GM18909 (cell line): ENCODE results near the gene FYB1.

Source experiments
- ATAC-seq: cut with Tn5 transposase; IDR thresholded peaks from one replicate; pipeline ENCODE4 v1.9.1; 2021; ENCODE audit warnings: mild to moderate bottlenecking; ENCODE audit not compliant: unreplicated experiment, poor library complexity

The FYB1 gene

DNA sequence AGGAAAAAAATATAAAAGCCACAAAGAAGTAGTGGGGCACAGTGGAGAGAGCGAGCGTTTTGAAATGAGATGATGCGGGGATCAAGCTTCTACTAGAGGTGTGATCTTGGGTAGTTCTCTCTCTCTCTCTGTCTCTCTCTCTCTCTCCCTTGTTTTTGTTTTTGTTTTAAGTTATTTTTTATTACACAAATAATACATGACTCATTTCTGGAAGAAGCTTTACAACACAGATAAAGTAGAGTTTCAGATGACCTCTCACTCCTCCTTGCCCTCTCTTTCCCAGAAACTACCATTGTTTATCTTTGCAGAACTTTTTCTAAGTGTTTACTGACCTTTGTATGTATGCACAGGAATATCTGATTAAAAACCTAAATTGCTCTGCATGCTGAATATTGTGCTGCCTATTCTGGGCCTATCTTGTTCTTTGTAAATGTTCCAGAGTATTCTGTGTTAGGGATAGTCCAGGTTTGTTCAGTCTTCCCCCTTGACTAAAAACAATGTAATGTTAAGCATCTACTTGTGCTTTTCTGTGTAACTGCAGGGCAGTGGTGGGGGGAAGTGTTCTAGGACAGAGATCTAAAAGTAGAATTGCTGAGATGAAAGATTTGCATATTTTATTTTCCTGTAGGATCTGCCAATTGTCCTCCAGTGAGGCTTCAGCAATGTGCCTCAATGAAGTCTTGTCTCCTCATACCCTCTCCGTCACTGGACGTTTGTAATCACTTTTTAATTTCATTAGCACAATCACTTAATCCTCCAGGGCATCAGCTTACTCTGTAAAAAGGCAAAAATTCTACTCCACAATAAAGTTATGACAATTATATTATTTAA is 52.0 kb downstream of the FYB1 start:
- ATAC-seq = no peak

DNA sequence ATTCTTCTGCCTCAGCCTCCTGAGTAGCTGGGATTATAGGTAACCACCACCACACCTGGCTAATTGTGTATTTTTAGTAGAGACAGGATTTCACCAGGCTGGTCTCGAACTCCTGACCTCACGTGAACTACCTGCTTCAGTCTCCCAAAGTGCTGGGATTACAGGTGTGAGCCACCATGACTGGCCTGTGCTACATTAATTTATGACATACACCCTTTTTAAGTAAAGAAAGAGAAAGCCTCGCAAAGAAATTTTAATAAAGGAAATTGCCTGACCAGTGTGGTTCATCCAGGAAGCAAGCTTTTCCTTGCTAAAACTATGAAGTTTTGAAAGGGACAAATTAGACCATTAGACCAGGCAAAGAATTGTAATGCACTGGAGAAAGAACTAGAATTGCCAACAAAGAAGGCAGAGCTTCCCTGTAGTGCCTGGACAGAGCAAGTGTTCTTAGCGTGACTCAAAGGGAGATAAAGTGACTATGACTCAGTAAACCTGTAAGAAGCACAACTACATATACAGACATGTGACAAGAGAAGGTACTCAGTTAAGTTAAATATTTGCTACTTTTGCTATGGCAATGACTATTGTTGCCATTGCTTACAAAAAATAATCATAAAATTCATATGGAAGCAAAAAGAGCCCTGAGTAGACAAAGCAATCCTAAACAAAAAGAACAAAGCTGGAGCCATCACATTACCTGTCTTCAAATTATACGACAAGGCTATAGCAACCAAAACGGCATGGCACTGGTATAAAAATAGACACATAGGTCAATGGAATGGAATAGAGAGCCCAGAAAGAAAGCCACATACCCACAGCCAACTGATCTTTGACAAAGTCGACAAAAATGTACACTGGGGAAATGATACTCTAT is 54.6 kb downstream of the FYB1 start:
- peak; percentile 84 for ATAC-seq

DNA sequence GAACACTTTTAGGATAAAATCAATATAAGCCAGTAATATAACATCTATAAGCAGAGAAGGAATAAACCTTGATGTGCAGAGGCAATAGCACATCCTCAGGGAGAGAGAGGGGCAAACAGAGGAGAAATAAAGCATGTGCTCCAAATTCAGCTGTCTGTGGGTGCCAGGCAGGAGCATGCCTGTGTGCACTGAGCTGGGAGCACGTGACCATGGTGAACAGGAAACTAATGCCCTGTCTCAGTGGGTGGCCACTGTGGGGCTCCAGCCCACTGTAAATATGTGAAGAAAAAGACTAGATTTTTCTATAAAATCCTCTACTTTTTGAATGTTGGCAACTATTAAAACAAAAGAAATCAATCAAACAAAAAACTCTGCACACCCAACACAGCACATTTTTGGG is 55.3 kb downstream of the FYB1 start:
- ATAC-seq = peak; percentile 43

DNA sequence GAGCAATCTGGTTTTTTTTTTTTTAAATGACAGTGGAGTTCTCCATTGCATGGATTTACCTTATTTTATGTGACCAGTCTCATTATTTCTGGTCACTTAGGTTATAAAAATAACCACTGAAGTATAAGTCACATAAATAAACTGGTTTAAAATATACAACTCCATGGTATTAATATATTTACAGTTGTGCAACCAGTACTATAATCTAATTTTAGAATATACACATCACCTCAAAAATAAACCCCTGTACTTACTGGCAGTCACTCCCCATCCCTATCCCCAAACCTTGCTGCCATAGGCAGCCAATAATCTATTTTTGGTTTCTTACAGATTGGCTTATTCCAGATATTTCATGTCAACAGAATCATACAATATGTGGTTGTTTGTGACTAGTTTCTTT is 57.8 kb downstream of the FYB1 start:
- ATAC-seq = no peak

DNA sequence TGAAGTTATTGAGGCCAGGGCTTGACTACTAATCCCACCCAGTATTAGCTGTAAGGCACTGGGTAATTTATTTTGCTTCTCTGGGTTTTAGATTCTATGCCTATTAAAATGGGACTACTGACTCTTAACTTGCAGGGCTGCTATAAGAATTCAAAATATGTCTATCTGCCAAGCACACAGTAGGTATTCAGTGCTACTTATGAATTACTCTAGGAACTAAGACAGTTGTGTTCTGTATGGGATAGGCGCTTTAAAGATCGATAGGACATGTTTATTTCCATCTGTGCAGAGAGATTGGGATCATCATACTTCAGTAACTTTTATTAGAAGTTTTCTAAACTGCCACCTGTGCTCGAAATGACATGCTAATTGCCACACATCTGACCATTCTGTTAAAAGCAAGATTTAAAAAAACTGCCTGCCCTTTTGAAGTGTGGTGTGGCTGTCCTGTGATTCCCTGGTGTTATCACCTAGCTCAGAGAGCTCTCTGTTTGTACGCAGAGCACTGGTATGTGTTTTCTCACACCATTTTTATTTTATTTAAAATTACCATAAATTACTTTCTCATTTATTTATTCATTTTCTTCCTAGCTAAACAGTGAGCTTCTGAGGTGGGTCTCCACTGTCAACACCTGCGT is 58.7 kb downstream of the FYB1 start:
- no peak for ATAC-seq

DNA sequence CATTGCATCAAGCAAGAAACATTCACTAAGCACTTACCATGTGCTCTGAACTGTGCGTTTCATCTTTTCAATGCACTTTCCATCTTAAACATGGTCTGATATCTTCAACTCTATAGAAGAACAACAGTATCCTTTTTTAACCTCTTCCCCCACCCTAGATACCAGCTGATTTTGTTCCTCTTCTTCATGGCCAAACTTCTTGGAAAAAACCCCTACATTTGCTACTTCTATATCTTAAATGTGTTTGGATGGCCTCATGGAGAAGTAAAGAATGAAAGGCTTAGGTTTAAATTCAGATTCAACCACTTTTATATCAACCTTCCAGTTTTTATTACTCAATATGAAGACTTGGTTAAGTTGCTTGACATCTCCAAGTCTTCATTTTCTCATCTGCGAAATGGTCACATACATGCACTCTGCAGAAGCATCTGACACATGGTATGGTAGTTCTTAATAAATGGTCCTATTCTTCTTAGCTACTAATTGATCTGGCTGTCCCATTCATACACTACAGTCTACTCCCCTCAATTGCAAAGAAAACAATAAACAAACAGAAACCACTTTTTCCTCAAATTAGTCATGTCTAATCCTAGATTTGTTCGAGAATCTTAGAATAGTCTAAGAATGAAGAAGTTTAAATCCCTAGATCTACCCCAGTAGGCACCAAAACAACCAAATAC is 59.4 kb downstream of the FYB1 start:
- no peak for ATAC-seq

DNA sequence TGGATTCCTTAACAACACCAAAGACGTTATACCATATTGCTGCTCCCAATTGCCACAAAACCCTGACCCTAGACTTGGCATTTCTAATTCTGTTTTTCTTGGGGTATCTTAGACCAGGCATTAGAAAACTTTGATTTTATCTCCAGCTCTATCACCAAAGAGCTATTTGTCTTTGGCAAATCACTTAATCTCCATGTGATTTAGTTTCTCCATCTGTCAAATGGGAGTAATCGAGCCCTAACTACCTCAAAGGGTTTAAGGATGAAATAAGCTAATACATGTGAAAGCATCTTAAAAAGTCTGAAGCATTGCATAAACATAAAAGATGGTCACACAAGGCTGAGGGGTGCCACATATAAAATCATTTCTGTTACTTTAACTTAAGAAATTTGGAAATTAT is 60.6 kb downstream of the FYB1 start:
- no peak for ATAC-seq

DNA sequence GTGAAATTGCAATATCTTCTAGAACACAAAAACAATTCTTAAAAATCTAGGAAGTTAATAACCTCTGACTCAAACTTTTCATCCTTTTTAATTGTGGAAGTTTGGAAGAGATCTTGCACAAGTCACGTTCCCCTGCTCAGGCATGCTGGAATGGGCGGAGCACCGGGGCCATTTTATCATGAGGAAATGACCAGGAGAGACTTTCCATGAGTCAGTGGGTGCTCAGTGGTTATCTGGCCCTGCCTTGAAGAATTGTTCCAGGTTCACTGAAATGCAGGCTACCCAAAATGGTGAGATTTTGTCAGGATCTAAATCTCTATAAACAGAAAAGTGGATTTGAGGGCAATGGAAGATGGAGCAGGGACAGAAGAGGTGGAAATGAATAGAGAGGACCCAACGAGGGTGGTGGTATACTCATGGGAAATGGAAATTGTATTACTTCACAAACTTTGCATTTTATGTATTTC is 61.2 kb downstream of the FYB1 start:
- ATAC-seq = no peak

DNA sequence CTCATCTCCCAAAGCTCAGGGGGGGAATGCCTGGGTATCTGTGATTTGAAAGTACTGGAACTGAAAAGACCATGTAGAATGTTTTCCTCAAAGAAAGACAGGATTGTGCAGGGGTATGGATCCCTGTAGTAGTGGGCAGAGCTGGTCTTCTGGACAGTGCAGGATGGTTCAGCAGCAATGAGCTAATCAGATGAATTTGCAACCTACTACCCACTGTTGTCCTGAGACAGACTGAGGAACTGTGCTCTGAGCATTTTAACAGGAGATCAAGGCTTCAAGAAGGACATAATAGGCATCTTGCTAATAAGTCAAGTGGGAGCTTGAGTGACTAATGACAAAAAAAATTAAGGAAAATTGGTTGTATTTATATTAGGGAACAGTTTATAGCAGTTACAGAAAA is 61.7 kb downstream of the FYB1 start:
- ATAC-seq = no peak

DNA sequence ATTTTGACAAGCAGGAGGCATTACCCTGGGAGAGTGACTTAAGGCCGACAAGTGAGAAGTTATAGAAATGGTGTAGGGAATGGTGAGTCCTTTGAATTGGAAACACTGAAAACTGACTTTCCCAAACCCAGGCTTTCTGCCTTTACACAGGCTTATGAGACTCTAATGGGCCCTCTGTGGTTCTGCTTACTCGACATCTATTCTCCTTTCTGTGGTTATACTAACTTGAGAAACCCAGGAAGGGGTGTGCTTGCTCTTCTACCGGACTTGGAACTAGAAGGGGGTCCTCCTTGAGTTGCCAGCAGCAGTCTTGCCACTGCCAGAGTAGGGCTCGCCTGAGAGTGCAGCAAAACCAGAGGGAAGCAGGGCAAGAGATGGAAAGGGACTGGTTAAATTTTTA is 63.3 kb downstream of the FYB1 start:
- no peak for ATAC-seq

DNA sequence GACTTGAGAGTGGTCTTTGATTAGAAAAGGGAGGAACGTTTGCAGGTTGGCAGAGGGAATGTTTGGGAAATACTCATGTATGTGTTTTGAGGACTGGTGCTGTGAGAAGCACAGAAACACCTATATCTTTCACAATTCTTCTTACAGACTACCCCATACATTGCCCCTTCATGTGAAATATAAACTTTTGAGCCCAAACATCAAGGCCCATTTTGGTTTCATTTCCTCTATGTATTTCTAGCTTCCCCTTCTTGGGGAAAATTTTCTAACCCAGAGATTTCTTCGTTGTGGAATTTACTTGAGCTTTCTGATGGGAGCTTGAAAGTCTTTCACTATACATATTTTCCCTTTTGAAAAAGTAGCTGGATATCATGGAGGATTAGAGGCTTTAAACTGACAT is 67.6 kb downstream of the FYB1 start:
- no peak for ATAC-seq

DNA sequence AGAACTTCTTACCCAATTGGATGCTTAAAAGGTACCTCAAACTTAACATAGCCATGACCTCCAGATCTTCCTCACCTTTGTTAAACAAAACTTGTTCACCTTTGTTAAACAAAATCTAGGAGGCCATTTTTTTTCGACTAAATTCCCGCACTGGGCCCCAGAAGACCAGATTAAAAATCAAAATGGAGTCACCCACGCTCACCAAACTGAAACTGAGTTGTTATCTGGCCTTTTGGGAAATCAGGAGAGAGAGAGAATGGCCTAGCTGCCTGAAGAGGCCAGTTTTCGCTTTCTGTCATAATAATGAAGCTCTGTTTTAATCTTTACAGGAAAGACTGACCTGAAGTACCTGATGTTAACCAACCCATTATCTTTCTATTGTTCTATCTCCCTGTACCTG is 69.4 kb downstream of the FYB1 start:
- no peak for ATAC-seq

DNA sequence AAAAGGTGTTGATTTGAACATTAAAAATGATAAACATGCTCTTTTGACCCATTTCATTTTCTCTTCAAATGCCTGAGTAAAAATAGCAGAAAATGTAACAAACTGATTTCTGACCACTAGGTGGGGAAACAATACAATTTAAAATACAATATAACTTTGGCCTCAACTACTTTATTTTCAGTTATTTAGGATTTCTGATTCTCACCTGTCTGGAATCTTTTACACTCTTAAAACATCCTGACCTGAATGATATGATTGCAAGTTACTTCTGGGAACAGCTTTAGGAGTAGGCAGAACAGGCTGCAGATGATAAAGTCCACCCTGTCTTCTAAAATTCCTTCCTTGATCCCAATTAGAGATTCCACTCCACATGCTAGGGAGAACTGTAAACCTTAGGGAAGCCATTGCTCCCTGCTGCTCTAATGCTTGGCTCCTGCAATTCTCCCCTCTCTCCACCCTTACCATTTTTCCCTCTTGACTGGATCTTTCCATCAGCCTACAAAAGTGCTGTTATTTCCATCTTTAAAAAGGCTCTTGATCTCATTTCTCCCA is 70.3 kb downstream of the FYB1 start:
- no peak for ATAC-seq

DNA sequence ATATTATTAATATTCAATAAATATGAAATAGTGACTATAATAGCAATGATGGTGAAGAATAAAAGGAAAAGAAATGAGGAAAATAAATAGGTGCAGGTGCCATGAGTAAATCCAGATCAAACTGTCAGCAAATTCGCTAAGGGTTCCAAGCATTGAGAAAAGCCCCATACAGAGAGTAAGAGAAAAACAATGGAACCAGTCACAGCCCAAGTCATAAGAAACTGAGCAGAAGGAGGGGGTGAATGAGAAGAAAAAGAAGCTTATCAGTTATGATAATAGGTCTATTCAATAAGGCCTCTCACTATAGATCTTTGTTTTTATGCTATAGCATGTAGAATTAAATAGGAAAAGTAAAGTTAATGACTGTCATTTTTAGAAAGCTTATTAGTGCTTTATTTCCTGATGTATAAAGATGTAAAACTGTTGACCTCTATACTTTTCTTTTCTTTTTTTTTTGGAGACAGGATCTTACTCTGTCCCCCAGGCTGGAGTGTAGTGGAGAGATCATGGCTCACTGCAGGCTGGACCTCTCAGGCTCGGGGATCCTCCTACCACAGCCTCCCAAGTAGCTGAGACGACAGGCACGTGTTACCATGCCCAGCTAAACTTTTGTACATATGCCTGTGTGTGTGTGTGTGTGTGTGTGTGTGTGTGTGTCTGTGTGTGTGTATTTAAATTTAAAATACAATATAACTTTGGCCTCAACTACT is 72.4 kb downstream of the FYB1 start:
- ATAC-seq = no peak

DNA sequence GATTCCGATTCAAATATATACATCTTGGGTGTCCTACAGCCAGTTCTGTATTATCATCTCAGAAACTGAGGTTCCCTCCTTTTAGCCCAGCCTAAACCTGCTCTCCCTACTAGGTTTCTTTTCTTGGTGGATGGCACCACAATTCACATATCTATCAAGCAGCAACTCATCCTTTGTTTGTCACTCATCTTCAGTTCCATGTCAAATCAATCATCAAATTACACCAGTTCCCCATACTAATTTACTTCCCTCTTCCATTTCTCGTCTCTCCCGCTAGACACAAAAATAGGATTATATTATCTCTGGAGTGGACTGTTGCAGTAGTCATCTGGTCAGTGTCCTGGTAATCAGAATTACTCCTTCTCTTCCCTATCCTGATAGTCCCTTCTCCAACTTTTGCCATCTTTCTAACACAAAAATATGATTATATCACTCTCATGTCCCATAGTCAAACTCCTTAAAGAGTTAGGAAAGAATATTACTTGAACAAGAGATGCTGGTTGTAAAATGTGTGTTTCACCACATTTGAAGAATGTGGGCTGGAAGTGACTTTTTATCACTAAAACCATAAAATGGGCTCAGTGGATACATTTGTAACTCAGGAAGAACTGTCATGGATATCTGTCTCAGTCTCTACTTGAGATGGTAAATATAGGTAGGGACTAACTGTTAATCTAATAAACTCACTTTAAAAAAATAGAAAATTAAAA is 76.1 kb downstream of the FYB1 start:
- no peak for ATAC-seq

DNA sequence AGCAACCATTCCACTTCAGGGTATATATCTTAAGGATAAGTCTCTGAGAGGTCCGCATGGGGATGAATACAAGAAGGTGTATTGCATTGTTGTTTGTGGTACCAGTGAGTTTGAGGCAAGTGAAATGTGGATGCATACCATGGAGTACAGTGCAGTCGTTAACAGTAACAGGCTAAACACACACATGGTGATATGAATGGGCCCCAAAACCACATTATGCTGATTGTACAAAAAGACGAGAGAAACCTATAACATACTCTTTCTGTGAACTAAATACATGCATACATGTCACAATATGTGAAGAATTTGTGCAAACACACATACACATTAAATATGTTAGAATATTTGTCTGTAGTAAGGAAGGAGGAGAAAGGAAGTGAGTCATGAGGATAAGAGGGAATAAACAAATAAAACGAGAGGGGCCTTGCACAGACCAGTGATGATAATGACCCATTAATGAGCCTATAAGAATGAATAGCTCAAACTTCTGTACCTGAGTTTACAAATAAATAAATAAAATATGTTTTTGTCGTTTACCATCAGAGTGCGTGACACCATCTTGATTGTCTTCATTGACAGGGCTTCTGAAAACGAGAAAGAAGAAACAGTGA is 78.7 kb downstream of the FYB1 start:
- ATAC-seq = no peak

DNA sequence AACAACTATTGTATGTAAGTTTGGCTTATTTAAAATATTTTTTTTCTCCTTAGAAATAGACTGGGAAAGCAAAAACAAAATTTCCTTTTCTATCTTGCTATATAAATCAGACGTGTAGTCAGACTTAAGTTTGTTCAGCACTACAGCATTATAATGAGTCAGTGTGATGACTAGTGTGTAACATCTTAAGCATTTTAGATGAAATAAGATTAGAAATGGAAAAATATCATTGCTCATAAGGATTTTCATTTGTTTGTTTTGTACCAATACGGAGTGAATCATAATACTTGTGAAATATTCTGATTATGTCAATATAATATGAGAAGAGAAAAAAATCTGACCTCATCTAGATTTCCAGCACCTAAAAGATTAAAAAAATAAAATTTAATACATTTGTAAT is 80.5 kb downstream of the FYB1 start:
- no peak for ATAC-seq

DNA sequence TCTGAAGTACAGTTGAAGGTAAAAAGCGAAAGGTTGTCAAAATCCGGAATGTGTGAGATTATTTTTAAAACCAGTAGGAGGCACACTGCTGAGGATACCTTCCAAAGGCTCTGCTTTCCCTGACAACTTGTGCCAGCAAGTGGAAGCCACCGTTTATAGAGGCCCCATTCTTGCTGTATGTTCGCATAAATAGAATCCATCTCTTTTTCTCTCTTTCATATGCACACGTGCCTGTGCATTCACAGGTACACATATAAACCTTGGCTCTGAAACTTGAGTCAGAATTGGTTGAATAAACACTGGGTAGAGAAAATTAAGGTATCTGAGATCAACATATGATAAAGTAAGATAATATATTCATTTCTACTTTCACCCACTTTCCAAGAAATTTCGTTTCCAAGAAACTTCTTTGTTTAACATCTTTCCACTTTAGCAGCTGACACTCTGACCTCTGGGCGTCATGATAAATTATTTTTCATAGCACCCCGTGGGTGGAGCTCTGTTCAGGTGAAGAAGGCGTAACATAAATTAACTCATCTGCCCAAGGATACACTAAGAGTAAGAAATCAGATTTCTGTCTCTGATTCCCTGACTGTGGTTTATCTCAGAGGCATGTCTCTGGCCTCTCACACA is 81.4 kb downstream of the FYB1 start:
- no peak for ATAC-seq
